T-helper 22 cell (primary cell): ENCODE results near the gene MRPS18A.
"Not testable (repeated sequence)": the region's sequence is repeated elsewhere in the genome, so short reads cannot be mapped to it uniquely, and the experiment has no call there.

ENCODE experiments used
- DNase-seq: peaks from one replicate; pipeline ENCODE4 v3.0.0-alpha.2; 2020; ENCODE audit warnings: low read depth

Gene MRPS18A

DNA sequence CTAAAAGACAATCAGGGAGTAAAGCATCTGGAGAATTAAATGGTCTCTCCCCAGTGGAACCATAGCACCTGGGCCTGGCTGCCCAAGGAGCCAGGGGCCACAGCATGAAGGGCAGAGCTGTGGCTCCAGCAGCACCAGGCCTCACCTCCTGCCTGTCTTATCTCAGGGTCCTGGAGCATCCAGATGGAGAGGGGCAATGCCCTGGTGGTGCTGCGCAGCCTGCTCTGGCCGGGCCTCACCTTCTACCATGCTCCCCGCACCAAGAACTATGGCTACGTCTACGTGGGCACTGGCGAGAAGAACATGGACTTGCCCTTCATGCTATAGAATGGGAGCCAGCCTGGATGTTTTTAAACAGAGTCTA, 17.0 kb downstream of the MRPS18A start:
- no peak for DNase-seq

DNA sequence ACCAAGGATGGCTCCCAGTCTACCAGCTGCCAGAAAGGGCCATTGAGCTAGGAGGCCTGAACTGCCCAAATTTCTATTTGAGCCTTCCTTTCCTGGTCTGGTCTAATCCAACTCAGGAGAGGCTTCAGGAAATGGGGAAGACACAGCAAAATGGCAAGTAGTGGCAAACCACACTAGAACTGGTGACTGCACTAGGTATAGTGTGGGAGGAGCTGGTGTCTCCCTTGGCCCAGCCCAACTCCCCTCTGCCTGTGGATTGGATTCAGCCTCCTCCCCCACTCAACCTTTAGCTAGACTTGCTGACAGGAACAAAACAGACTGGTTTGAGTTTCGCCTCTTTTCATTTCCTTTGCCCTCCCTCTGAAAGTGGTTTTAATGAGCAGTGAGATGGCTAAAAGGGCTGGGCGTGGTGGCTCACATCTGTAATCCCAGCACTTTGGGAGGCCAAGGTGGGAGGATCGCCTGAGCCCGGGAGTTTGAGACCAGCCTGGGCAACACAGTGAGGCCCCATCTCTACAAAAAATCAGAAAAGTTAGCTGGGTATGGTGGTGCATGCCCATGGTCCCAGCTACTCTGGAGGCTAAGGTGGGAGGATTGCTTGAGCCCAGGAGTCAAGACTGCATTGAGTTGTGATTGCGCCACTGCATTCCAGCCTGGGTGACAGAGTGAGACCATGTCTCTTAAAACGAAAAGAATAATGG, 17.5 kb downstream of the MRPS18A start:
- no peak for DNase-seq

DNA sequence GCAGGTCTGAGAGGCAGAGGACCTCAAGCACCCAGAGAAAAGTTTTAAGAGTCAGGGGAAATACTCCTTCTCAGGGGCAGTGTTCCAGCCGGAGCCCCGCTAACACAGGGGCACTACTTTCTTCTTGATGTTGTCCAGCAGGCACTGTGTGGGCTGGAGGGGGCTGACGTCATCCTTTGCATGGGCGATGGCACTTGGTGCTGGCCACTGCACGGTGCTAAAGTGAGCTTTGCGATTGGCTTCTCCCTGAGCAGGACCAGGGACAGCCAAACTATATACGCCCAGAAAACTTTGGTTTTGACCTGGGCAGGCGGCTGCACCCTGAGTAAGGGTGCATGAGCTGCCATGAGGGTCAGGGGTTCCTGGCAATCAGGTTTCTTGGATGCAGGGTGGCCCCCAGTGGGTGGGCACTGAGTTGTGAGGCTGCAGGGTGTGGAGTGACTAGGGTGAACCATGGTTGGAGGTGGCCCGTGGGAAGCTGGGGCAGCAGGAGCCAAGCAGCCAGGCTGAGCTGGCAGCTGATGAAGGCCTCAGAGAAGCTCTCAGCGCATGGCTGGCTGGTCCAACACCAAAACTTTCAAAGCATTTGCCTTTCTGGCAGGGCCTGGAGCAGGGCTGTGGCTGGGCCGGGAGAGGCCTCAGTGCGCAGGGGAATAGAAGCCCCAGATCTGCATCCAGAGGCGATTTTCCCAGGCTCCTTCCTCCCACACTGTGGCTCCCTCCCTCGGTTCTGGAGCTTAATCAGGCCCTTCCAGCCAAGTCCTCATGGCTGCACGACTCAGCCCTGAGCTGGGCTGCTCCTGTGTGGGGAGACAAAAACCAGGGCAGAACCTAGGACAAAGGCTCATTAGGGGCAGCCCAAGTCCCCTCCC, 18.3 kb downstream of the MRPS18A start:
- no peak for DNase-seq

DNA sequence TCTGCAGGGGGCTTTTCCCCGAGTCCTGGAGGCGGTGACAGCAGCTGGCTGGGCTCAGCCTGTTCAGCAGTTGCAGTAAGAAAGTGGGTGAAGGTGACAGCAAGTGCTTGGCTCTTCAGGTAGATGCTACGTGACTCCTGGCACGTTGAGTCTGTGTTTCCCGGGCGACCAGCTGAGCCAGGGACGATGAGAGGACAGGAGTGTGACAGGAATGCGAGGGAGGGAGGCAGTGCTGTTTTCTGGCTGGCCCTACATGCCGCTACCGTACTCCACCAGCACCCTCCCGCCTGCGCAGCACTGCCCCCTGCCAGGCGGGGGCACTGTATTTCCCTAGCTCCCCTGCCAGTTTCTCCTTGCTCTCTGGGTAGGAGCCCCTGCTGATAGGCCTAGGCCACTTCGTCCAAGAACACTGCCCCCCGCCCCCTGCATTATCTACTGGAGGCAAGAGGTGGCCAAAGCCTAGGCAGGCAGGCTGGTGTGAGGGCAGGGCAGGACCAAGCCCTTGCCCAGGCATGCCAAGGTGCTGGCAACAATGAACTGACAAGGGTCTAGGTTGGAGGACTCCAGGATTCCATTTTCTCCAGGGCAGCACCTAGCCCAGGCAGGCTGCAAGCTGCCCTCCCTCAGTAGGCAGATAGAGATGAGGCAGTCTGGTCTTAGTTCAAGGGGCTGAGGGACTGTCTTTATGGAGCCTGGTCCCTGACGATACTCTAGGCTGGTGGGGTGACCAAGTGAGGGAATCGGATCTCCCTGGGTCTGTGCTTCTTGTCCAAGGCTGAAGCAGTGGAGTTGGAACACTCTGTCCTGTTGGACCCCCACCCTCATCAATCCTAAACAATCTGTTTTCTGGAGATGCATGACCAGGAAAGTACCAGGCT, 19.2 kb downstream of the MRPS18A start:
- no peak for DNase-seq

DNA sequence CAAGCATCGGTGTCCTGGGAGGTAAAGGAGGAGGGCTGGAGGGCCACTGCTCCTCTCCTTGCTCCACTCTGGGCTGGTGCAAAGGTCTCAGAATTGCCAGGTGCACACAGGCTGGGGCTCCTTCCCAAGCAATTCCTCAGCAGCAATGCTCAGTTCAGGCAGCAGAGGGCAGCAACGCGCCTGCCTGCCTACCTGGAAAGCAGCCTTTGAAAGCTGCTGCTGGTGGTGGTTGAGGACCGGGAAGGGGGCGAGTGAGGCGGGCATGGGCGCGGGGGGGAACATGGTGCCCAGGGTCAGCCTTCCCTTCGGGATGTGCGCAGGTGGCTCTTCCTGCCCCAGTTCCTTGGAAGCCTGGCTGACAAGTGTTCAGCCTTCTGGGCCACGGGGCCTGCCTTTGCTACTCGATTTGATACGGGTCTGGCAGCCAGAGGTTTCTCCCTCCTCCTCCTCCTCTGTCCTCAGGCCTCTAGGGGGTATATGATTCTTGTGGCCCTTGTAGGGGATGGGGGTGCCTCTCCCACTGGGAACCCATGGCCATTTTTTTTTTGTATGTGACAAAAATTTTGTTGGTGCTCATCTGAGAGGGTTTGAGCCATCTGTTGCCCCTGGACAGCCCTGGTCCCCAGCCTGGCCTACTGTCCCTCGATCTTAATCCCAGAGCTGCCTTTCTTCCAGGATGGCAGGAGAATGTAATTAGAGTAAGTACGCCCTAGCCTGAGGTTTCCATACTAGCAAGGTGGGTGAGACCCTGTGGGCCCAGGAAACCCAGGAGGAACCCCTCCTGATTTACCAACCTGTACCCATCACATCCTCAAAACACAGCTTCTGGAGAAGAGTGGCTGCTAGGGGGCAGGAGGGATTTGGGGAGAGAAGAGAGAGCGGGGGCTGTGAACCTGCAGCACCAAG, 20.1 kb downstream of the MRPS18A start:
- DNase-seq = peak; percentile 47

DNA sequence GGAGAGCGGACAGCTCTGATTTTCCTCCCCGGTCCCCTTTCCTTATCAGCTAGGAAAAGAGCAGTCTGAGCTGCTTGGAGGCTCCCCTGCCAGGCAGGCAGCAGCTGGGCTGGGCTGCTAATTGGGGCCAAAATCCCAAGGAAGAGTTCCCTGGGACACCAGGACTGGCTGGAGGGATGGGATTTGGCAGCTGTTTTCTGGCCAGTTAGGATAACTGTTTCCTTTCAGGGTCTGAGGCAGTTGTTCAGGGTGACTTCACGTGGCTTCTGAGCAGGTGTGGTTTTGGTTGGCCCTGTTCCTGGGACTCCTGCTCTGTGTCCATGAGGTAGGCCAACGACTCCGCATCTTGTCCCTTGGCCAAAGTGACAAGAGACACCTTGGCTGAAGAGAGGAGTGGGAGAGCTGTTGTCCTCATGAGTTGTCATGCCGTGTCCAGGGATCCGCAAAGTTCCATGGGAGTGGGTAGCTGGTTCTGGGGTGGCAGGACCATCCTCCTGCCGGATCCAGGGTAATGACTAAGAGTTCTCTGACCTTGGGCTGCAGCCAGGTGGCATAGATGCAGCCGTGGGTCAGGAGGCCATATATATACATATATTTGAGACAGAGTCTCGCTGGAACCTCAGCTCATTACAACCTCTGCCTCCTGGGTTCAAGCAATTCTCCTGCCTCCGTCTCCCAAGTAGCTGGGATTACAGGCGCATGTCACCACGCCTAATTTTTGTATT, 21.2 kb downstream of the MRPS18A start:
- DNase-seq = no peak

DNA sequence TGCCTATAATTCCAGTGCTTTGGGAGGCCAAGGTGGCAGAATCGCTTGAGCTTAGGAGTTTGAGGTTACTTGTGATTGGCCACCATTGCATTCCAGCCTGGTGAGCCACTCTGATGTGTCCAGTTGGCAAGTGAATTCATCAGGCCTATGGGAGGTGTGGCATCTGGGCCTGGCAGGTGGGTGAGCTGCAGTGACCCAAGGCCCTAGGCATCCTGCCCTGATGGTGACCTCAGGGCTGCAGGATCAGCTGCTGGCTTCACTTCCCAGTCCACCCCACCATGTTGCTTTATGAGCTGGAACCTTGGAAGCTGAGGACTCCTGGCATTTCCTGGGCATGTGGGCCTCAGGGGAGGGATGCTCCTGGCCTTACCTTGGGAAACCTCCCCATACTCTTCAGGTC, 22.2 kb downstream of the MRPS18A start:
- no peak for DNase-seq

DNA sequence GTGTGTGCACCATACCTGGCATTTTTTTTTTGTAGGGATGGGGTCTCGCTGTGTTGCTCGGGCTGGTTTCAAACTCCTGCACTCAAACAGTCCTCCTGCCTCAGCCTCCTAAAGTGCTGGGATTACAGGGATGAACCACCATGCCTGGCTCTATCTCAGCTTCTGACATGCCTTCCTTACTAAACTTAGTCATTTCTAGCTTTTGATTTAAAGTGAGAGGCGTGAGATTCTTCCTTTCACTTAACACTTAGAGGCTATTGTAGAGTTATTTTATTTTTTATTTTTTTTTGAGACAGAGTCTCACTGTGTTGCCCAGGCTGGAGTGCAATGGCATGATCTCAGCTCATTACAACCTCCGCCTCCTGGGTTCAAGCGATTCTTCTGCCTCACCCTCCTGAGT, 24.6 kb downstream of the MRPS18A start:
- DNase-seq = not testable (repeated sequence)

DNA sequence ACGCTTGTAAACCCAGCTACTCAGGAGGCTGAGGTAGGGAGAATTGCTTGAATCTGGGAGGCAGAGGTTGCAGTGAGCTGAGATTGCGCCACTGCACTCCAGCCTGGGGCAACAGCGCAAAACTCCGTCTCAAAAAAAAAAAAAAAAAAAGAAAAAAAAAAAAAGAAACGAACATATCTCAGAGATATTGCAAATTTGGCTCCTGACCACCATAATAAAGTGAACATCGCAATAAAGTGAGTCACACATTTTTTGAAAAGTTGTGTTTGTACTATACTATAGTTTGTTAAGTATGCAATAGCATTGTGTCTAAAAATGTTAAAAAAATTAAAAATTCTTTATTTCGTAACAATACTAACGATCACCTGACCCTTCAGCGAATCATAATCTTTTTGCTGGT, 29.4 kb downstream of the MRPS18A start:
- no peak for DNase-seq

DNA sequence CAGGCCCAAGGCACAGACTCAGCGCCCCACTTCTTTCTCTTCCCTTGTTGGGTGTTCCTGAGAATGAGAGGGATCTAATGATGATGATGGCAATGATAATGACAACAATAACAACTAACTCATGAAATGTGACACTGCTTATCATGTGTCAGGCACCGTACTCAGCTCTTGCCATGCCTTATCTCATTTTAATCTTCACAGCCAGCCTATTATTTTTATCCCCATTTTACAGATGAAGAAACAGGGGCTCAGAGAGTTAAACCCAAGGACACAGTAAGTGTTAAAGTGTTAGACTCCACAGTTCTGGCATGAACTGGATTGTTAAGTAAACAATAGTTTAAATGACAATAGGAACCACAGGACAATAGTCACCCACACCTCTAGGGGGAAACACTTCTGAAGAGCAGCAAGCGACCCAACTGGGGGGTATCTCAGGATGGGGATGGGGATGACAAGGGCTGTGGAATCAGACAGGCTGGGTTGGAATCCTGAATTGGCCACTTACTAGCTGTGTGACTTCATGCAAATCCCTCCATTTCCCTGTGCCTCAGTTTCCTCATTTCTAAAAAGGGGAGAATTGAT, 30.3 kb downstream of the MRPS18A start:
- no peak for DNase-seq

DNA sequence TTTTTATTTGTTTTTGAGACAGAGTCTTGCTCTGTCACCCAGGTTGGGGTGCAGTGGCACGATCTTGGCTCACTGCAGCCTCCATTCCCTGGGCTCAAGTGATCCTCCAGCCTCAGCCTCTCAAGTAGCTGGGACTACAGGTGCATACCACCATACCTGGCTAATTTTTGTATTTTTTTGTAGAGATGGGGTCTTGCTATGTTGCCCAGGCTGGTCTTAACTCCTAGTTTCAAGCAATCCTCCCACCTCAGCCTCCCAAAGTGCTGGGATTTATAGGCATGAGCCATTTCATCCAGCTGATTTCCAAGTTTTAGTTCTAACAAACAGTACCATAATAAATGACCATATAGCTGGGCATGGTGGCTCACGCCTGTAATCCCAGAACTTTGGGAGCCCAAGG, 34.8 kb downstream of the MRPS18A start:
- not testable (repeated sequence) for DNase-seq

DNA sequence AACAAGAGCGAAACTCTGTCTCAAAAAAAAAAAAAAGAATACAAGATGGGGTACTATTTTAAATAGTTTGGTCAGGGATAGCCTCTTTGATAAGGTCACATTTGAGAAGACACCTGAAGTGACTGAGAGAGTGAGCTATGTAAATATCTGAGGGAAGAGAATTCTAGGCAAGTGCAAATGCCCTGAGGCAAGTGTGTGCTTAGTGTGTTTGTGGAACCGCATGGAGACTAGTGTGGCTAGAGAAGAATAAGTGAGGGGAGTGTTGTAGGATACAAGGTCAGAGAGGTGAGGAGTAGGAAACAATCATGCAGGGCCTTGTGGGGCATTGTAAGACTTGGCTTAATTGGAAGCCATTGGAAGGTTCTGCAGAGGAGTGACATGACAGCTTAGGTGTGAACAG, 39.3 kb downstream of the MRPS18A start:
- DNase-seq = no peak

DNA sequence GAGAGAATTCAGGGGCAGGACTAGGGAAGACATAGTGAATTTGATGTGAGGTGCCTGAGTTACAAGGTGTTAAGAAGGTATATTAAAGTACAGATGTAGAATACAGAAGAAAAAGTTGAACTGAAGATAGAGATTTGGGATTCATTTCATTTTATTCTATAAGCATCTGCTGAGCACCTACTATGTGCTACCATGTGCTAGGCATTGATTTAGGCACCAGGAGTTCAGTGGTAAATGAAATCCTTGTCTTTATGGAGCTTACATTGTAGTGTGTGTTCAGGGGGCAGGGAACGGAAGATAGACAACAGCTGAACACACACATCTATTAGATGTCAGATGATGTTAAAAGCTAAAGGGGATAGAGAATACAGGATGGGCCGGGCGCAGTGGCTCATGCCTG, 40.0 kb downstream of the MRPS18A start:
- no peak for DNase-seq

DNA sequence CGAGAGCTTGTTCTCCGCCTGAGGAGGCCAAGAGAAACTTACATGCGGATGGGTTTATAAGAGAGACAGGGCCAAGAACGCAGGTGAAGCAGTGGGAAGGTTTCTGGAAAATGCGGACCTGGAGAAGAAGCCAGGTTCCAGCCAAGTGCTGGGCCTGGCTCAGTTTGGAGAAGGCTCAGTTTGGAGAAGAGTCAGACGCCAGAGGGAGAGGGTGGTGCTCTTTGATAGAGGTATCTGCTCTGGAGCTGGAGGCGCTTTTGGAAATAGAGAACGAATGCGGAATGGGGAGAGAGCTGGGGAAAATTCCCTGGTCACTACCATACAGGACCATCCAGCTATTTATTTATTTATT, 42.0 kb downstream of the MRPS18A start:
- no peak for DNase-seq

DNA sequence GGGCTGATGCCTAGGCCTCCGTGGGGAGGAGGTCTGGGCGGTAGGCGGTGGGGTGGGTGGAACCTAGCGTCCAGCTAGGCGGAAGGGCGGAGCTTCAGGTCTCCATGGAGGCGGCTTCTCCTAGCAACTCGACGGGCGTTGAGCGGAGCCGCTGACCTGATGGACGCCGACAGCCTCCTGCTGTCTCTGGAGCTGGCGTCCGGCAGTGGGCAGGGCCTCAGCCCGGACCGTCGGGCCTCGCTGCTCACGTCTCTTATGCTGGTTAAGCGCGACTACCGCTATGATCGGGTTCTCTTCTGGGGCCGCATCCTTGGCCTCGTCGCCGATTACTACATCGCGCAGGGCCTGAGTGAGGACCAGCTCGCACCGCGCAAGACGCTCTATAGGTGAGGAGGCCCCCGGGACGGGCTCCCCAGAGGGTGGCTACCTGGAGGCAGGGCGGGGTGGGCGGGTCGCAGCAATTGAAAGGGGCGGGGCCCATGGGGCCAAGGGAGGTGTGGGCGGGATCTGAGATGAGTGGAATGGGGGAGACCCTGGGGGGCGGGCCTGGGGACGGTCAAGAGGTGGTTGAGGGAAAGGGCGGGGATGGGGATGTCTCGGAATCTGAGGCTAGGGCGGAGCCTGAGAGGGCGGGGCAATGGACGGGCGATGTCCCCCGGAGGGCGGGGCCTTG, 42.5 kb downstream of the MRPS18A start, which contains the start of gene RSPH9:
Gene RSPH9, plus strand, starts transcription at position 97 of the 673 bp plus-strand sequence. Its CDS starts 63 bp downstream, at position 160.
- peak; percentile 68 for DNase-seq

DNA sequence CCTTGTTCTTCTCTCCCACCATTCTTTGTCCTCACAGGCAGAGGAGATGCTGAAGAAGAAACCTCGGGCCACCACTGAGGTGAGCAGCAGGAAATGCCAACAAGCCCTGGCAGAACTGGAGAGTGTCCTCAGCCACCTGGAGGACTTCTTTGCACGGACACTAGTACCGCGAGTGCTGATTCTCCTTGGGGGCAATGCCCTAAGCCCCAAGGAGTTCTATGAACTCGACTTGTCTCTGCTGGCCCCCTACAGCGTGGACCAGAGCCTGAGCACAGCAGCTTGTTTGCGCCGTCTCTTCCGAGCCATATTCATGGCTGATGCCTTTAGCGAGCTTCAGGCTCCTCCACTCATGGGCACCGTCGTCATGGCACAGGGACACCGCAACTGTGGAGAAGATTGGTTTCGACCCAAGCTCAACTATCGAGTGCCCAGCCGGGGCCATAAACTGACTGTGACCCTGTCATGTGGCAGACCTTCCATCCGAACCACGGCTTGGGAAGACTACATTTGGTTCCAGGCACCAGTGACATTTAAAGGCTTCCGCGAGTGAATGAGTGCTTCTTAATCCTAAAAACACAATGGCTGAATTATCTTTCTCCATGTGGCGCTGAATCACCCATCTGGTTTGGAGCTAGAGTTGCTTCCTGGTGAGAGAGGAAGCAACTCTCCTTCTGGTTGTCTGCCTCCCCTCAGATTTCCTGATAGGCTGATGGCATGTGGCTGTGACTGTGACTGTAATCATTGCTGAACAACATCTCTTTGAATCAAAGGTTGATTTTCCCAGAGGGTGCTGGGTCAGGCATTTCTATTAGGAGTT, 47.4 kb downstream of the MRPS18A start:
- no peak for DNase-seq

DNA sequence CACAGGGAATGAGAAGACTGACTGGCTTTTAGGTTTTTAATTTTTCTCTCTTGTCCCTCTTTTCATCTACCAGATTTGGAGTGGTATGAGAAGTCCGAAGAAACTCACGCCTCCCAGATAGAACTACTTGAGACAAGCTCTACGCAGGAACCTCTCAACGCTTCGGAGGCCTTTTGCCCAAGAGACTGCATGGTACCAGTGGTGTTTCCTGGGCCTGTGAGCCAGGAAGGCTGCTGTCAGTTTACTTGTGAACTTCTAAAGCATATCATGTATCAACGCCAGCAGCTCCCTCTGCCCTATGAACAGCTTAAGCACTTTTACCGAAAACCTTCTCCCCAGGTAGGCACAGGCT, 51.3 kb downstream of the MRPS18A start:
- DNase-seq = no peak

DNA sequence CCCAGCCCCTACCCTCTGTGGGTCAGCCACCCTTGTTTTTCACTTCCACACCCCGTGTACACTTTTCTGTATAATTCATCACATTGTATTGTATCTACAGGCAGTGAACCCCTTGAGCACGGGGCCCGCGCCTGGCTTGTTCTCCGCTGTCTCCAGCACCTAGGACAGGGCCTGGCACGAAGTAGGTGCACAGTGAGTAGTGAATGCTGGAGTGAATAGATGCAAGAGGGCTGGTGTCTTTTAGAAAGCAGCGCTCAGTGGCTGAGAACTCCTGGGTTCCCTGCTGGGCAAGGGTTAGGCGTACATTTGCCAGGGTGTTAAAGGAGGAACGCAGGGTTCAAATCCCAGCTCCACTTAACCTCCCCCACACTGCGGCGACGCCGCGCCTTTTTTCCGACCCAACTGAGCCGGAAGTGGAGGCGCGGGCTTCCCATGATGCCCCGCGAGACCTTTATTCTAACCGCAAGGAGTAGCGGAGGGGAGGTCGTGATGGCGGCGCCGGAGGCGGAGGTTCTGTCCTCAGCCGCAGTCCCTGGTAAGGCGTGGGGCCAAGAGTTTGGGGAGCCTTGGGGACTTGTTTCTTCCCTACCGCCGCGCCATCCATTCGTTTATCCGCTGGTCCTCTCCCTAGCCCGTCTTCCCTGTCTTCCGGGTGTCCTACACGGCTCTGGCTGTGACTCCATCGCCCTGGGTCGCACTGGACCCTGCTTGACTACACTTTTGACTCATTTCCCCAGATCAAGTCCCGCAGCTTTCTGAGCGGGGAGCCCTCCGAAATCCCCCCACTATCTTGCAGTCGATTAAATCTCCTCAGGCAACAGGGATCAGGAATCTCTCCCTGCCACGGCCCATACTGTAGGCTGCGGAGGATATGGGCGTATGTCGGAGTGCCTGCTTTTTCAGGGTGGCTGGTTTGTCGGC, 51.9 kb downstream of the MRPS18A start, which contains the start of gene MAD2L1BP:
Gene MAD2L1BP, plus strand, starts transcription at position 454 of the 921 bp plus-strand sequence. Its CDS starts 36 bp downstream, at position 490.
- peak; percentile 73 for DNase-seq
